Liver (tissue), 9 donors: ENCODE measurements around the gene EIF2B5. TPM values are rescaled to one million over a fixed set of nuclear protein-coding genes. Genes with fewer than 3 reads are reported as not detected.

Source experiments
- DNase-seq: peaks from one replicate; pipeline ENCODE4 v3.0.0-alpha.2; 2017; ENCODE audit warnings: low spot score
- H3K27ac ChIP-seq, 2 donors: one replicate each; pipeline ENCODE4 v1.7.0; 2013; ENCODE audit warnings: inconsistent platforms in 2 of 2, low read length in 2 of 2, control low read depth in 1 of 2, low read depth in 1 of 2, mild to moderate bottlenecking in 1 of 2
- H3K27me3 ChIP-seq, 4 donors: one replicate each; pipeline versions ENCODE4 v1.6.1 to v1.7.0; 2013; ENCODE audit warnings: low read length in 3 of 4, inconsistent platforms in 1 of 4, mild to moderate bottlenecking in 1 of 4, moderate library complexity in 1 of 4; ENCODE audit not compliant: control insufficient read depth in 4 of 4, insufficient read depth in 4 of 4
- H3K36me3 ChIP-seq, 4 donors: one replicate each; pipeline versions ENCODE4 v1.6.1 to v1.7.0; 2013; ENCODE audit warnings: low read length in 3 of 4, mild to moderate bottlenecking in 3 of 4, low read depth in 1 of 4, moderate library complexity in 1 of 4; ENCODE audit not compliant: control insufficient read depth in 4 of 4, insufficient read depth in 3 of 4
- H3K4me1 ChIP-seq, 4 donors: one replicate each; pipeline versions ENCODE4 v1.6.1 to v1.7.0; 2013; ENCODE audit warnings: low read length in 3 of 4, mild to moderate bottlenecking in 3 of 4, moderate library complexity in 1 of 4; ENCODE audit not compliant: control insufficient read depth in 4 of 4, insufficient read depth in 4 of 4
- H3K4me3 ChIP-seq, 3 donors: one replicate each; pipeline versions ENCODE4 v1.6.1 to v1.7.0; 2013; ENCODE audit warnings: low read length in 3 of 3, control low read depth in 1 of 3, low read depth in 1 of 3, mild to moderate bottlenecking in 1 of 3
- H3K9ac ChIP-seq, 2 donors: one replicate each; pipeline ENCODE4 v1.7.0; 2013; ENCODE audit warnings: low read length in 2 of 2, mild to moderate bottlenecking in 2 of 2, moderate library complexity in 2 of 2, control low read depth in 1 of 2, low read depth in 1 of 2
- H3K9me3 ChIP-seq, 4 donors: one replicate each; pipeline versions ENCODE4 v1.6.1 to v1.7.0; 2013; ENCODE audit warnings: low read length in 3 of 4; ENCODE audit not compliant: control insufficient read depth in 4 of 4
- ATF3 ChIP-seq: IDR thresholded peaks from 2 replicates; pipeline ENCODE4 v1.6.1; 2016; ENCODE audit warnings: antibody characterized with exemption
- CTCF ChIP-seq: fragments of 150-350 bp; IDR thresholded peaks from 2 replicates; pipeline ENCODE4 v1.5.1; 2017; ENCODE audit warnings: improper control_type of control experiment, low read depth, low read length; ENCODE audit not compliant: missing input control
- EGR1 ChIP-seq, 2 donors: IDR thresholded peaks; 2 replicates each; pipeline ENCODE4 v1.6.1; 2016 to 2018; ENCODE audit warnings: antibody characterized with exemption in 2 of 2, low read depth in 2 of 2
- FOXA1 ChIP-seq: IDR thresholded peaks from 2 replicates; pipeline ENCODE4 v1.6.1; 2016; ENCODE audit warnings: antibody characterized with exemption
- FOXA2 ChIP-seq: IDR thresholded peaks from 2 replicates; pipeline ENCODE4 v1.6.1; 2016; ENCODE audit warnings: antibody characterized with exemption
- GABPA ChIP-seq, 2 donors: IDR thresholded peaks in 1 of 2; conservative IDR thresholded peaks in 1 of 2; 2 replicates each; pipeline ENCODE4 v1.6.1; 2016; ENCODE audit warnings: antibody characterized with exemption in 2 of 2, mild to moderate bottlenecking in 1 of 2, moderate library complexity in 1 of 2
- HNF4A ChIP-seq, 2 donors: conservative IDR thresholded peaks; 2 replicates each; pipeline ENCODE4 v1.6.1; 2016; ENCODE audit warnings: antibody characterized with exemption in 2 of 2, mild to moderate bottlenecking in 2 of 2
- HNF4G ChIP-seq: IDR thresholded peaks from 2 replicates; pipeline ENCODE4 v1.6.1; 2016; ENCODE audit warnings: antibody characterized with exemption
- MAX ChIP-seq: IDR thresholded peaks from 2 replicates; pipeline ENCODE4 v1.6.1; 2016; ENCODE audit warnings: antibody characterized with exemption
- NR2F2 ChIP-seq: IDR thresholded peaks from 2 replicates; pipeline ENCODE4 v1.6.1; 2016; ENCODE audit warnings: antibody characterized with exemption
- RAD21 ChIP-seq, 2 donors: IDR thresholded peaks; 2 replicates each; pipeline ENCODE4 v1.6.1; 2016; ENCODE audit warnings: antibody characterized with exemption in 2 of 2, mild to moderate bottlenecking in 2 of 2
- SP1 ChIP-seq: IDR thresholded peaks from 2 replicates; pipeline ENCODE4 v1.6.1; 2018; ENCODE audit warnings: antibody characterized with exemption, mild to moderate bottlenecking
- YY1 ChIP-seq: IDR thresholded peaks from 2 replicates; pipeline ENCODE4 v1.6.1; 2016; ENCODE audit warnings: antibody characterized with exemption, mild to moderate bottlenecking
- WGBS: extraction: QIAGEN DNeasy Blood & Tissue Kit; methylation state at CpG from one replicate; pipeline ENCODE4 v1.1.7; 2013; 5-methylcytosine and 5-hydroxymethylcytosine counted together
- polyA plus RNA-seq, 2 donors: library from polyadenylated mRNA; stranded (reverse) in 1 of 2; unstranded in 1 of 2; fragments of 200-250 nt in 1 of 2; fragments of >200 nt in 1 of 2; fragmentation: Nextera tagmentation in 1 of 2; extraction: Ambion mirVana in 1 of 2; gene quantifications; one replicate each; pipeline versions ENCODE4 v1.2.1 to v1.2.3, GENCODE V29; 2013 to 2015
- total RNA-seq, 2 donors: library from RNA; depleted of rRNA; stranded (reverse); fragments of >200 nt; gene quantifications; one replicate each; pipeline ENCODE4 v1.2.3, GENCODE V29; 2014
- TF ChIP-seq, protein P1 (sequence below): IDR thresholded peaks from 2 replicates; pipeline ENCODE4 v1.6.1; 2016; ENCODE audit warnings: antibody characterized with exemption, mild to moderate bottlenecking
- donor health status: healthy.
- donor health status: healthy.
- donor health status: healthy.
- donor health status: healthy.
- donor health status: healthy.

The EIF2B5 gene
- total and polyA plus RNA-seq, 4 donors, result 19.0 to 34.3 (median 24.4) TPM

GRCh38 chr3:184144505-184144904, 9.3 kb downstream of the EIF2B5 start:
- DNase-seq, result no peak
- H3K9ac ChIP-seq, result no peak overlapping the region
- H3K27ac ChIP-seq, result no peak overlapping the region
- H3K36me3 ChIP-seq, result peaks cover 2 to 59% (median 46%) of the 10 kb centered on the region in 4 donors
- no peak overlapping the region for H3K4me3 ChIP-seq
- no peaks in the 10 kb centered on the region for H3K9me3 ChIP-seq
- TF ChIP-seq RAD21 (IDR thresholded peaks at IDR 0.05), result no peak
- TF ChIP-seq HNF4A (conservative IDR thresholded peaks at IDR 0.05), result peak in 1 of 2 donors; percentile 17
- no peaks in the 10 kb centered on the region for H3K27me3 ChIP-seq
- 66% methylated on average over 5 of the region's 5 CpGs for WGBS
- peaks cover 0 to 16% (median 4%) of the 10 kb centered on the region in 4 donors for H3K4me1 ChIP-seq

DNA sequence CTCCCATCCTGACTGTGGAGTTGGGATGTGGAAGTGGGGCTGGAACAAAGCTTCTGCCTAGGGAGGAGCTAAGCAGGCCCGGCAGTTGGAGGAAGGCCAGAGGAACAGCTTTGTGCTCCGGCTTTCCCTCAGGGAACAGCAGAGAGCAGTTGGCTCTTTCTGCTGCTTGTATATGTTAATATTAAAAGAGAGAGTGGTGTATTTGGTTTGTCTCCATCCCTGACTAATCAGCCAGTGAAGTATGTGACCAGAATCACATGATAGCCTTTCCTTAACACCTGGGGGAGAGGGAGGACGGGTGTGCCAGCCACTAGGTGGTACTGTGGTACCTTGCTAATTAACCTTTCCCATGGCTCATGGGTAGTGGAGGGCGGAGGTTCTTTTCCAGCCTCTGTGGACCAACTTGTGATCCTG, 10.0 kb downstream of the EIF2B5 start:
- no peak overlapping the region for H3K9ac ChIP-seq
- H3K9me3 ChIP-seq, result no peaks in the 10 kb centered on the region
- no peaks in the 10 kb centered on the region for H3K27me3 ChIP-seq
- WGBS, result 41% methylated on average over 4 of the region's 4 CpGs
- no peak overlapping the region for H3K4me3 ChIP-seq
- H3K4me1 ChIP-seq, result peaks cover 0 to 16% (median 4%) of the 10 kb centered on the region in 4 donors
- no peak for DNase-seq
- no peak for TF ChIP-seq MAX
- peak; percentile 44 for TF ChIP-seq CTCF
- peak; percentile 71 to 80 for TF ChIP-seq RAD21 (IDR thresholded peaks at IDR 0.05)
- H3K27ac ChIP-seq, result no peak overlapping the region
- peaks cover 2 to 56% (median 45%) of the 10 kb centered on the region in 4 donors for H3K36me3 ChIP-seq

GRCh38 chr3:184145751-184146270, 10.7 kb downstream of the EIF2B5 start:
- no peak overlapping the region for H3K4me3 ChIP-seq
- no peak overlapping the region for H3K9ac ChIP-seq
- H3K9me3 ChIP-seq, result no peaks in the 10 kb centered on the region
- no peak overlapping the region for H3K27ac ChIP-seq
- no peaks in the 10 kb centered on the region for H3K27me3 ChIP-seq
- DNase-seq, result no peak
- WGBS, result 85% methylated on average over 8 of the region's 8 CpGs
- H3K4me1 ChIP-seq, result peaks cover 0 to 16% (median 4%) of the 10 kb centered on the region in 4 donors
- peaks cover 2 to 49% (median 38%) of the 10 kb centered on the region in 4 donors for H3K36me3 ChIP-seq
- TF ChIP-seq GABPA (IDR thresholded peaks at IDR 0.05 in 1 of 2, conservative IDR thresholded peaks at IDR 0.05 in 1 of 2) (no peak), SP1 (no peak), HNF4G (no peak), ATF3 (no peak), MAX (no peak), YY1 (no peak), NR2F2 (no peak), EGR1 (IDR thresholded peaks at IDR 0.05; ENCODE audit: low read depth in 2 of 2) (no peak), FOXA2 (no peak), CTCF (no peak), FOXA1 (no peak), RAD21 (IDR thresholded peaks at IDR 0.05) (no peak)
- TF ChIP-seq, protein P1, sequence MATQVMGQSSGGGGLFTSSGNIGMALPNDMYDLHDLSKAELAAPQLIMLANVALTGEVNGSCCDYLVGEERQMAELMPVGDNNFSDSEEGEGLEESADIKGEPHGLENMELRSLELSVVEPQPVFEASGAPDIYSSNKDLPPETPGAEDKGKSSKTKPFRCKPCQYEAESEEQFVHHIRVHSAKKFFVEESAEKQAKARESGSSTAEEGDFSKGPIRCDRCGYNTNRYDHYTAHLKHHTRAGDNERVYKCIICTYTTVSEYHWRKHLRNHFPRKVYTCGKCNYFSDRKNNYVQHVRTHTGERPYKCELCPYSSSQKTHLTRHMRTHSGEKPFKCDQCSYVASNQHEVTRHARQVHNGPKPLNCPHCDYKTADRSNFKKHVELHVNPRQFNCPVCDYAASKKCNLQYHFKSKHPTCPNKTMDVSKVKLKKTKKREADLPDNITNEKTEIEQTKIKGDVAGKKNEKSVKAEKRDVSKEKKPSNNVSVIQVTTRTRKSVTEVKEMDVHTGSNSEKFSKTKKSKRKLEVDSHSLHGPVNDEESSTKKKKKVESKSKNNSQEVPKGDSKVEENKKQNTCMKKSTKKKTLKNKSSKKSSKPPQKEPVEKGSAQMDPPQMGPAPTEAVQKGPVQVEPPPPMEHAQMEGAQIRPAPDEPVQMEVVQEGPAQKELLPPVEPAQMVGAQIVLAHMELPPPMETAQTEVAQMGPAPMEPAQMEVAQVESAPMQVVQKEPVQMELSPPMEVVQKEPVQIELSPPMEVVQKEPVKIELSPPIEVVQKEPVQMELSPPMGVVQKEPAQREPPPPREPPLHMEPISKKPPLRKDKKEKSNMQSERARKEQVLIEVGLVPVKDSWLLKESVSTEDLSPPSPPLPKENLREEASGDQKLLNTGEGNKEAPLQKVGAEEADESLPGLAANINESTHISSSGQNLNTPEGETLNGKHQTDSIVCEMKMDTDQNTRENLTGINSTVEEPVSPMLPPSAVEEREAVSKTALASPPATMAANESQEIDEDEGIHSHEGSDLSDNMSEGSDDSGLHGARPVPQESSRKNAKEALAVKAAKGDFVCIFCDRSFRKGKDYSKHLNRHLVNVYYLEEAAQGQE, result no peak
